Amygdala (tissue), 56 donors: ENCODE data around the gene KCNA1.
A peak's percentile ranks its signal among the peaks of the same experiment; 100 is the strongest.

Experiments used
- DNase-seq, 56 donors: peaks; one replicate each; lab custom pipeline; 2025; lab: John Stamatoyannopoulos, UW

KCNA1 gene

DNA sequence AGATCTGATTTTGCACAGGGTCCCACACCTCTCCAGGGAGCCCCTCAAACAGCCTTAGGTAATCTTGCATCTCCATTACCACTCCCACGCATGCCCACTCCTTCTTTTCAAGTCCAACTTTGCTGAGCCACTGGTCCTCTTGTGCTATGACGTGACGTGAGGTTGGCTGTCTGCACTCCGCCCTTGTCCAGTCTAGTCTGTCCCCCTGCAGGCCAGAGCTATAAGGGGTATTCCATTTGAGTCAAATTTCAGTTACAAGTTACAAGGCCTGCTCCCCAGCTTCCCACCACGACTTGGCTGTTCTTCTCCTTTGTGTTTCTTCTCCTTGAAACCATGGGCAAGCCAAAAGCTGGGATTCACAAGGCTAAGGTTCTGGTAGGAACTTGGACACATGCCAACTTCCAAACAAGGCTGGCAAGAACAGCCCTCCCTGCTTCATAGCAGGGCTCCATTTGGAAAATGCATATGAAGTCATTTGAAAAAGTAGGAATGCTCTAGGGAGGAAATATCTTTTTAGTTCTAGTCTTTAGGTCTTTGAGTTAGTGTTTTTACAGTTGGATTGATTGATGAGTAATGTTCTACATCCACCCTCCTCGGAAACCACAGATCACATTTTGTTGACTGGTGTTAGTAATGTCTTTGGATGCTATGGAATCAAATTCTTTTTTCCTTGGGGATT lies 49.1 kb downstream of the KCNA1 start:
- DNase-seq, result no peak

DNA sequence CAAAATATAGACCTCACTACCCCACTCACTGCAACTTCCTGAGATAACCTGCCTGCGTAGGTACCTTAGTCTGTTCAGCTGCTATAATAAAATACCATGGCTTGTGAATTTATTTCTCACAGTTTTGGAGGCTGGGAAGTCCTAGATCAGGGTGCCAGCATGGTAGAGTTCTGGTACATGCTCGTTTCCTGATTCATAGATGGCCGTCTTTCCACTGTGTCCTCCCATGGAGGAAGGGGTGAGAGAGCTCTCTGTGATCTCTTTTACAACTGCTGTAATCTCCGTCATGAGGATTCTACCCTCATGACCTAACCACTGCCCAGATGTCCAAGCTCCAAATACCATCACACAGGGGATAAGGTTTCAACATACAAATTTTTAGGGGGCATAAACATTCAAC lies 49.7 kb downstream of the KCNA1 start:
- DNase-seq, result no peak

DNA sequence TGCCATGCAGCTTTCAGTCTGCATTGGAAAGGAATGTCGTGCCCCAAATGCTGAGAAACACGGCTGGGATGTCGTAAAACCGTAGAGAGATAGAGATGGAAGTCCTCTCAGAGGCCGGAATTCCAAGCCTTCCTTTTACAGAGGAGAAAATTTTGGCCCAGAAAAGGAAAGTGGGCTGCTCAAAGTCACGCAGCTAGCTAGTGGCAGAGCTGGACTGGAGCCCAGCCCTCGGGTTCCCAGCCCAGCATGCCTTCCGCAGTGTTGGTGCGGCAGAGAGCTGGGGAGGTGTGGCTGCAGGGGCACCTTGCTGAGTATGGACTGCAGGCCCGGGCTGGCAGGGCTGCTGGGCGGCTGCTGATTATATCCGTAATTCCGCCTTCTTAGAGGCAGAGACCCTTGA lies 50.3 kb downstream of the KCNA1 start:
- DNase-seq, result peak in 3 of 56 donors; percentile 10 to 23 (median 15)

DNA sequence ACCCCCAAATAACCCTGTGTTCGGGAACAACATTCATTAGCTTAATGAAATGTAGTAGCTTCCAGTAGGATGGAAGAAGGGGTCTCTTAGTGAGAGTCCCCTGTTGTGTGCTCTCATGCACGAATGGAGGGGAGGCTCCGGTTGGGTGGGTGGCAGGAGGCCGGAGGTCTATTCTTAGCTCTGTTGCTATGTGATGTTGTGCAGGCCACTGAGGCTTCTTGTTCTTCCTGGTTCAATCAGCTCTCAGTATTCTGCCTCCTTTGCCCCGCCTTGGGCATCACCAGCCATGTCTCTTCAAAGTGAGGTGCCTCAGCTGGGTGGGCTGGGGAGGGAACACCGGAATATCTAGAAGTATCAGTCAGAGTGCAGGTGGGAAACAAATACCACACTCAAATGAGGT lies 50.8 kb downstream of the KCNA1 start:
- DNase-seq, result peak in 11 of 56 donors; percentile 14 to 57 (median 36)

DNA sequence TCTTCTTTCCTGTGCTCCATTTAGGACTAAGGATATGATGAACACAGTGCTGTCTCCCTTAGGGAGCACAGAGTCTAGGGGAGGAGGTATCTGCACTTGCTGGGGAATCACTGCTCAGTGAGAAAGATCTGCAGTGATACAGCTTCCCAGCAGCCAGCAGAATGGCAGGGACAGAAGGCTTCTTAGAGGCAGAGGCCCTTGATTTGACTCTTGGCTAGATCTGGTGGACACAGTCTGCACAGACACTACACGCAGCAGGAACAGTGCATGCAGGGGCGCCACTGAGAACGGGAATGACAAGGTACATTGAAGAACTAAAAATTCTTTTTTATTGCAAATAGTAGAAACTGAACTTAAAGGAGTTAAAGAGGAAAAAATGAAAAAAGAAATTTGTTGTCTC lies 51.6 kb downstream of the KCNA1 start:
- DNase-seq, result no peak

DNA sequence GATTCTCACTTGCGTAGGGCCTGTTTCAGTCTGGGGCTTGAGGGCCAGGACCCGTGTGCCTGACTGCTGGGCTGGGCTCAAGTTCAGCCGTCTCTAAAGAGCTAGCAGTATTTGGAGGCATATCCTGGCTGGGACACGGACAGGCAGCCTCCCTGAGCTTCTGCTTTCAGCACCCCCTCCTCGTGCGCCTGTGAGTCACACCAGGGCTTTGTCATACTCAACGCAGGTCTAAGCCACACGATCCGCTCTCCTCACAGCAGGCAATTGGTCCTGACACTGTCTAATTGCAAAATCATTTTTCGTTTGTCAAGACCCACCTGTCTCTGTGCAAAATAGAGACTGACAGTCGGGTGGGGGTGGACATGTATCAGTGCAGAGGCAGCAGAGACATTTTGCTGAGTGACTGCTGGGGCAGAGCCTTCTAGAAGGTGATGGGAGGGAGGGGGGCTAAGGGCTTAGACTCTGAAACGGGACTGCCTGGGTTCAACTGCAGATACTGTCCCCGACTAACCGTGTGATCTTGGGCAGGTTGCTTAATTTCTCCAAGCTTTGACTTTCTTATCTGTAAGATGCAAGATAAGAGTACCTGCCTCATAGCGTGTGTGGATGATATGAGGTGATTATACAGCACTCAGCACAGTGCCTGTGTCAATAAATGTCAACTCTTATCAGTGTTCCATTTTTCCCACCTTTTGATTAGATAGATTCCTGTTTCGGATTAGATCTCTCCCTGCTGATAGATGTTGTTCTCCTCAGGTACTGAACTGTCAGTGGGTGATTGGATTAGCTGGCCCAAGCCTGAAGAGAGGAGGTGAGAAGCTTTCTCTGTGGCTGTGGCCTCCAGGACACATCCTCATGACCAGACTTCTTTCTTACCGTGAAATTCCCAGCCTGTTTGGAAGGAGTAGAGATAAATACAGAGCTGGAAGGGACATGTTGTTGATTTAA lies 53.1 kb downstream of the KCNA1 start:
- no peak for DNase-seq
